Endothelial cell (in vitro differentiated cells): ENCODE measurements around the gene SEMA4F. TPM values are rescaled to one million over a fixed set of nuclear protein-coding genes. Genes with fewer than 3 reads are reported as not detected.

Experiments
- DNase-seq: peaks from one replicate; pipeline ENCODE4 v3.0.0; 2021; ENCODE audit warnings: low spot score
- H3K27ac Mint-ChIP-seq: one replicate; pipeline ENCODE4 v1.8.0; 2021; ENCODE audit warnings: mixed read lengths, inconsistent platforms; ENCODE audit not compliant: unreplicated experiment
- H3K27me3 Mint-ChIP-seq: one replicate; pipeline ENCODE4 v1.8.0; 2021; ENCODE audit warnings: mild to moderate bottlenecking, moderate library complexity, mixed read lengths, inconsistent platforms; ENCODE audit not compliant: unreplicated experiment
- H3K36me3 Mint-ChIP-seq: one replicate; pipeline ENCODE4 v1.8.0; 2021; ENCODE audit warnings: mild to moderate bottlenecking, low read depth, mixed read lengths, inconsistent platforms; ENCODE audit not compliant: unreplicated experiment
- H3K4me1 Mint-ChIP-seq: one replicate; pipeline ENCODE4 v1.8.0; 2021; ENCODE audit warnings: mild to moderate bottlenecking, mixed read lengths, inconsistent platforms; ENCODE audit not compliant: unreplicated experiment
- H3K4me3 Mint-ChIP-seq: one replicate; pipeline ENCODE4 v1.8.0; 2021; ENCODE audit warnings: mild to moderate bottlenecking, mixed read lengths, inconsistent platforms; ENCODE audit not compliant: unreplicated experiment
- H3K9me3 Mint-ChIP-seq: one replicate; pipeline ENCODE4 v1.8.0; 2021; ENCODE audit warnings: mixed read lengths, inconsistent platforms; ENCODE audit not compliant: unreplicated experiment
- CTCF ChIP-seq: fragments of 200-600 bp; sonication (generic); IDR thresholded peaks from one replicate; pipeline ENCODE4 v1.5.0; 2021; ENCODE audit warnings: antibody characterized with exemption; ENCODE audit not compliant: unreplicated experiment
- total RNA-seq: library from RNA; stranded (reverse); fragmentation: NEBNext Ultra II Directional; extraction: Animal tissue kit (Norgen Biotek cat#: 25700); gene quantifications from one replicate; pipeline ENCODE4 v1.2.1, GENCODE V29; 2021; ENCODE audit not compliant: unreplicated experiment

SEMA4F gene
- total RNA-seq, 1 donor from 2014 or later, result 9.4 TPM

DNA sequence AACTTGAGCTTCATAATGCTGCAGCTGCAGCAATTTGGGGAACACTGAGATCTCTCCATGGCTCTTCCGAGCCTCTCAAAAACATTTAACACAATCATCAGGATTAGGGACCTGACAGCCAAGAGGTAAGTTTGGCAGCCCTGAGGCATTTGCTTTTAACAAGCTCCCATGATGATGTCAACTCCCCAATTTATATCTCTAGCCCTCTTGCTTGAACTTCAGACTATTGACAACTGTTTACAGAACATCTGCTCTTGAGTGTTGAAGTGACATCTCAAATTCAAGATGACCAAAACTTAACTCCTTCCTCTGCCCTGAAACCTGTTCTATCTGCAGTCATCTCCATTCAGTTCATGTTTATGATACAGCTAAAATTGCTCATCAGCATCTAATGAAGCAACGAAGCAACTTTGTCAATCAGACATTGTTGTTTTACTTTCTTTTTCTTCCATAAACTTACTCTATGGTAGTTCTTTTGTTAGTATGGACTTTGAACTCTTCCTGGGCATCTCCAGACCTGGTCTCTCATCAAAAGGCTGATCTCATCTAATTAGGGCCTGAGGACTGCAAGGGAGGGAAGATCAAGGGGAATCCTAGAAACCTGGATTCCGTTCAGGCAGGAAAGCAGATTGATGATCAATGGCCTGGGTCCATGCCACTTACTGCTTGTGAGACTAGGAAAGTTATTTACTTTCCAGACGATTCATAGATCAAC is 48.1 kb downstream of the SEMA4F start:
- Mint-ChIP-seq H3K36me3 (no peaks in the 10 kb centered on the region), H3K4me1 (peaks cover 3% of the 10 kb centered on the region), H3K4me3 (no peak overlapping the region), H3K9me3 (no peaks in the 10 kb centered on the region), H3K27ac (no peak overlapping the region), H3K27me3 (peaks cover 2% of the 10 kb centered on the region)
- no peak for DNase-seq
- no peak for TF ChIP-seq CTCF

DNA sequence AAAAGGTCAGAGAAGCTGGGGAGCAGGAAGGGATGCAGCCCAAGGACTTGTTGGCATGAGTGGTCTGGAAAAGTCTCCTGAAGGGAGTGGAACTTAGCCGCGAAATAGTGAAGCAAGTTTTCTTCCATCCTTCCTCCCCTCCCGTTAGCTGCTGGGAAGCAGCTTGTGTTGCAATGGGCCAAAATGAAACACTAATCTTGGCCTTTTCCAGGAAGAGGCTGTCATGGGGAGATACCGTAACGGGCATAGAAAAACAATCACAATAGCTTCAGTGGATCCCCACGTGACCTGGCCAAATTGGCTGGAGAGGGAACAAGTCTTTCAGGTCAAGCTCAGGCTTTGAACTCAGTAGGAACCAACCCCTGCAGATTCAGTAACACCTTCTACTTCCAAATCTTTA is 49.3 kb downstream of the SEMA4F start:
- DNase-seq, result no peak
- H3K36me3 Mint-ChIP-seq, result no peaks in the 10 kb centered on the region

GRCh38 chr2:74704216-74704615 is 50.2 kb downstream of the SEMA4F start:
- Mint-ChIP-seq H3K27me3 (no peaks in the 10 kb centered on the region), H3K27ac (no peak overlapping the region), H3K4me3 (no peak overlapping the region), H3K36me3 (no peaks in the 10 kb centered on the region), H3K9me3 (no peaks in the 10 kb centered on the region), H3K4me1 (peaks cover 3% of the 10 kb centered on the region)
- no peak for DNase-seq
- no peak for TF ChIP-seq CTCF

More for the DNA sequence above, 49.3 kb downstream of the SEMA4F start:
- no peaks in the 10 kb centered on the region for H3K9me3 Mint-ChIP-seq
- peaks cover 3% of the 10 kb centered on the region for H3K4me1 Mint-ChIP-seq
- H3K4me3 Mint-ChIP-seq, result no peak overlapping the region
- H3K27ac Mint-ChIP-seq, result no peak overlapping the region
- no peak for TF ChIP-seq CTCF
- H3K27me3 Mint-ChIP-seq, result peaks cover 2% of the 10 kb centered on the region

GRCh38 chr2:74706741-74707140 is 52.7 kb downstream of the SEMA4F start:
- Mint-ChIP-seq H3K4me3 (no peak overlapping the region), H3K27ac (no peak overlapping the region), H3K27me3 (no peaks in the 10 kb centered on the region), H3K36me3 (no peaks in the 10 kb centered on the region), H3K9me3 (no peaks in the 10 kb centered on the region), H3K4me1 (no peaks in the 10 kb centered on the region)
- DNase-seq, result no peak
- no peak for TF ChIP-seq CTCF

DNA sequence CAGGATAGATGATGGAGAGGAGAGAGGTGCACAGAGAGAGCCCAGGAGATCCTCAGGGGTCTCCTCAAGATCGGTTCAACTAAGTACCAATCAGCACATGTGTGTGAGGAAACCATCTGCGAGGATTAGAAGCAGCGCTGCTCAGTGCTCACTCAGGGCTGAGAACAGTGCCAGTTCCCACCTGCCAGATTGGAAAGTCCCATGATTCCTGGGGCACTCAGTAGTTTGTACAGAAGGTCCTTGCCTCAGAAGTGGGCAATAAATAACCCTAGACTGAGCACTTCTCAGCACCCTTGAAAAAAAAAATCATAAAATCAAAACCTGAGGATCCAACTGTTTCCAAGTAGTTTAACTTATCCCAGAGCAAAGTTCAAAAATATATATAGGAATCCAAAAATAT is 53.8 kb downstream of the SEMA4F start:
- Mint-ChIP-seq H3K9me3 (no peaks in the 10 kb centered on the region), H3K27ac (no peak overlapping the region), H3K4me1 (no peaks in the 10 kb centered on the region), H3K4me3 (no peak overlapping the region), H3K27me3 (no peaks in the 10 kb centered on the region), H3K36me3 (no peaks in the 10 kb centered on the region)
- TF ChIP-seq CTCF, result no peak
- no peak for DNase-seq
